GM12872 (cell line): ENCODE results near the gene PLXNC1.

Source experiments
- CTCF ChIP-seq: IDR thresholded peaks from 3 replicates; pipeline ENCODE4 v1.5.1; 2011; ENCODE audit warnings: low read depth, mild to moderate bottlenecking, low read length, moderate library complexity; ENCODE audit not compliant: insufficient read depth

Gene PLXNC1

GRCh38 chr12:94107910-94108309 is 40.5 kb upstream of the PLXNC1 start:
- TF ChIP-seq CTCF: no peak

- no peak for TF ChIP-seq CTCF
Measured at GRCh38 chr12:94109160-94109559, 39.2 kb upstream of the PLXNC1 start.

- TF ChIP-seq CTCF: no peak
Measured at GRCh38 chr12:94110258-94110657, 38.1 kb upstream of the PLXNC1 start.

- no peak for TF ChIP-seq CTCF
Measured at GRCh38 chr12:94111302-94111701, 37.1 kb upstream of the PLXNC1 start.

- no peak for TF ChIP-seq CTCF
Measured at GRCh38 chr12:94112121-94112520, 36.3 kb upstream of the PLXNC1 start.

- TF ChIP-seq CTCF: no peak
Measured at GRCh38 chr12:94114166-94114565, 34.2 kb upstream of the PLXNC1 start.

- TF ChIP-seq CTCF: no peak
Measured at GRCh38 chr12:94116191-94116590, 32.2 kb upstream of the PLXNC1 start.

GRCh38 chr12:94121886-94122285 is 26.5 kb upstream of the PLXNC1 start:
- no peak for TF ChIP-seq CTCF
